ENCODE results near the gene FAM234B.

GRCh38 chr12:13091832-13092231, 47.7 kb downstream of the FAM234B start:
- TF ChIP-seq CTCF (IDR thresholded peaks at IDR 0.05) (no peak), RAD21 (IDR thresholded peaks at IDR 0.05; ENCODE audit: low read length) (no peak), SMC3 (IDR thresholded peaks at IDR 0.05; ENCODE audit: low read depth, low read length) (no peak), EP300 (IDR thresholded peaks at IDR 0.05; ENCODE audit: borderline replicate concordance in 1 of 2, low read depth in 1 of 2, low read length in 1 of 2) (no peak), USF2 (IDR thresholded peaks at IDR 0.05; ENCODE audit: borderline replicate concordance, low read depth, low read length) (no peak), TAF1 (IDR thresholded peaks at IDR 0.05; ENCODE audit: borderline replicate concordance, low read depth, low read length) (no peak)

Measured in SK-N-SH (cell line).